GM19238 (cell line): Measurements from ENCODE around the gene MYL2.
A peak's percentile ranks its signal among the peaks of the same experiment; 100 is the strongest.
"Not testable (repeated sequence)": the region's sequence is repeated elsewhere in the genome, so short reads cannot be mapped to it uniquely, and the experiment has no call there.

ENCODE experiments used
- DNase-seq: peaks from one replicate; pipeline ENCODE4 v3.0.0; 2011; ENCODE audit warnings: low spot score; ENCODE audit not compliant: insufficient read length

MYL2 gene

GRCh38 chr12:110920324-110920910 is at the start of gene MYL2:
TSS of gene MYL2 (minus strand) at chr12:110920579. CDS start at chr12:110920529, 50 bp downstream.
- DNase-seq: no peak

- DNase-seq: no peak
Measured at GRCh38 chr12:110966081-110966760, 45.8 kb upstream of the MYL2 start.

GRCh38 chr12:110965574-110965973 is 45.2 kb upstream of the MYL2 start:
- no peak for DNase-seq

- DNase-seq: no peak
Measured at GRCh38 chr12:110960795-110961194, 40.4 kb upstream of the MYL2 start.

- DNase-seq: no peak
Measured at GRCh38 chr12:110957652-110958051, 37.3 kb upstream of the MYL2 start.

- DNase-seq: no peak
Measured at GRCh38 chr12:110957159-110957558, 36.8 kb upstream of the MYL2 start.

GRCh38 chr12:110950867-110951266 is 30.5 kb upstream of the MYL2 start:
- DNase-seq: not testable (repeated sequence)

- not testable (repeated sequence) for DNase-seq
Measured at GRCh38 chr12:110950466-110950865, 30.1 kb upstream of the MYL2 start.

GRCh38 chr12:110948041-110948440 is 27.7 kb upstream of the MYL2 start:
- DNase-seq: no peak

GRCh38 chr12:110943373-110943772 is 23.0 kb upstream of the MYL2 start:
- no peak for DNase-seq

- DNase-seq: no peak
Measured at GRCh38 chr12:110941391-110941790, 21.0 kb upstream of the MYL2 start.

- DNase-seq: no peak
Measured at GRCh38 chr12:110940933-110941332, 20.6 kb upstream of the MYL2 start.

- no peak for DNase-seq
Measured at GRCh38 chr12:110940296-110940695, 19.9 kb upstream of the MYL2 start.

GRCh38 chr12:110937104-110937641 is 16.8 kb upstream of the MYL2 start:
- DNase-seq: peak; percentile 66

GRCh38 chr12:110936367-110937103 is 16.2 kb upstream of the MYL2 start:
- DNase-seq: no peak

GRCh38 chr12:110935588-110935987 is 15.2 kb upstream of the MYL2 start:
- DNase-seq: no peak

GRCh38 chr12:110934093-110934852 is 13.9 kb upstream of the MYL2 start:
- no peak for DNase-seq

GRCh38 chr12:110933326-110933974 is 13.1 kb upstream of the MYL2 start:
- no peak for DNase-seq

- no peak for DNase-seq
Measured at GRCh38 chr12:110932046-110932445, 11.7 kb upstream of the MYL2 start.

GRCh38 chr12:110931315-110931728 is 10.9 kb upstream of the MYL2 start:
- no peak for DNase-seq
